ENCODE measurements around the gene CNRIP1. TPM values are rescaled to one million over a fixed set of nuclear protein-coding genes. Genes with fewer than 3 reads are reported as not detected.

Gene CNRIP1
- total and polyA plus RNA-seq, 8 donors, result 16.9 to 50.8 (median 46.0) TPM

DNA sequence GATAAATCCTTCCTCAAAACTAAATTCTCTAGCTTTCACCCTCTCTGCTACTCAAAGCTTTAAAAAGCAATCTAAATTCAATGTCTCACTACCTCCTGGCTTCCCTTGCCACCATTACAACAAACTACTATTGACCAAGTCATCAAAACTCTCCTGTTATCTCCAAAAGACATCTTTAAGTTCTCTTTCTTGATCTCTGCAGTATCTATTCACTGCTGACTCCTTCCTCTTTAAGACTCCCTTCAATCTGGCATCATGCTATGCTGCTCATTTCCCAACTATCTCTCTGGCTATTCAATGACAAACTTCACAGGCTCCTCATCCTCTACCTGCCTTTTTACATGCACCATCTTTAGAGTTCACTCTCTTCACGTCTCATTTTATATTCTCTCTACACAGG lies 73.4 kb downstream of the CNRIP1 start:
- intact Hi-C loops (cut with DNase I), result loop anchor here in 1 of 2 donors (10.0 kb wide), 1 partner anchor 52 kb away; no protein-coding TSS in a partner anchor
- no peak overlapping the region for H3K4me3 ChIP-seq
- DNase-seq (no peak), ATAC-seq (no peak)
- no peaks in the 10 kb centered on the region for H3K9me3 ChIP-seq
- H3K4me1 ChIP-seq, result peaks cover 19 to 94% of the 10 kb centered on the region in 2 donors
- H3K27ac ChIP-seq, result no peak overlapping the region
- TF ChIP-seq, protein P1, sequence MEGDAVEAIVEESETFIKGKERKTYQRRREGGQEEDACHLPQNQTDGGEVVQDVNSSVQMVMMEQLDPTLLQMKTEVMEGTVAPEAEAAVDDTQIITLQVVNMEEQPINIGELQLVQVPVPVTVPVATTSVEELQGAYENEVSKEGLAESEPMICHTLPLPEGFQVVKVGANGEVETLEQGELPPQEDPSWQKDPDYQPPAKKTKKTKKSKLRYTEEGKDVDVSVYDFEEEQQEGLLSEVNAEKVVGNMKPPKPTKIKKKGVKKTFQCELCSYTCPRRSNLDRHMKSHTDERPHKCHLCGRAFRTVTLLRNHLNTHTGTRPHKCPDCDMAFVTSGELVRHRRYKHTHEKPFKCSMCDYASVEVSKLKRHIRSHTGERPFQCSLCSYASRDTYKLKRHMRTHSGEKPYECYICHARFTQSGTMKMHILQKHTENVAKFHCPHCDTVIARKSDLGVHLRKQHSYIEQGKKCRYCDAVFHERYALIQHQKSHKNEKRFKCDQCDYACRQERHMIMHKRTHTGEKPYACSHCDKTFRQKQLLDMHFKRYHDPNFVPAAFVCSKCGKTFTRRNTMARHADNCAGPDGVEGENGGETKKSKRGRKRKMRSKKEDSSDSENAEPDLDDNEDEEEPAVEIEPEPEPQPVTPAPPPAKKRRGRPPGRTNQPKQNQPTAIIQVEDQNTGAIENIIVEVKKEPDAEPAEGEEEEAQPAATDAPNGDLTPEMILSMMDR (IDR thresholded peaks at IDR 0.05), result no peak
- no peaks in the 10 kb centered on the region for H3K27me3 ChIP-seq
- no peaks in the 10 kb centered on the region for H3K36me3 ChIP-seq

DNA sequence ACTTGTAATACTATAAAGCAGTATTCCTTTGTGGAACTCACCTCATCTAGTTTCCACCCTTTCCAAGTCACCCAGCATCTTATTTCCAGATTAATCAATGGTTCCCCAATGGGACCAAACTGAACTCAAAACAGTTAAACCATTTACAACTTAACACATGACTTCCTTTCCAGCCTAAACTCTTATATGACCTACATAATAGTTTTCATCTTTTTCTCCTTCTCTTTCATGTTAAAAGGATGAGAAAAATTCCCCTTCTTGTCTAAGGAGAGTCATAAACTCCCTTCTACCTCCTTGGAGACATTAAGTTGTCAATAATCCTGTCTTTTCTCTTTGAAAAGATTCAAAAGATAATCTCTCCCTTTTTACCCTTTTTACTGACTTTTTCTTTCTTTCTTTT lies 74.1 kb downstream of the CNRIP1 start:
- ATAC-seq (no peak), DNase-seq (no peak)
- TF ChIP-seq, protein P1 (IDR thresholded peaks at IDR 0.05), result no peak
- Histone ChIP-seq H3K36me3 (no peaks in the 10 kb centered on the region), H3K4me1 (peaks cover 19 to 97% of the 10 kb centered on the region in 2 donors), H3K27ac (no peak overlapping the region), H3K27me3 (no peaks in the 10 kb centered on the region), H3K9me3 (no peaks in the 10 kb centered on the region), H3K4me3 (no peak overlapping the region)
- intact Hi-C loops (cut with DNase I), result loop anchor here in 1 of 2 donors (10.0 kb wide), 1 partner anchor 51 kb away; no protein-coding TSS in a partner anchor

DNA sequence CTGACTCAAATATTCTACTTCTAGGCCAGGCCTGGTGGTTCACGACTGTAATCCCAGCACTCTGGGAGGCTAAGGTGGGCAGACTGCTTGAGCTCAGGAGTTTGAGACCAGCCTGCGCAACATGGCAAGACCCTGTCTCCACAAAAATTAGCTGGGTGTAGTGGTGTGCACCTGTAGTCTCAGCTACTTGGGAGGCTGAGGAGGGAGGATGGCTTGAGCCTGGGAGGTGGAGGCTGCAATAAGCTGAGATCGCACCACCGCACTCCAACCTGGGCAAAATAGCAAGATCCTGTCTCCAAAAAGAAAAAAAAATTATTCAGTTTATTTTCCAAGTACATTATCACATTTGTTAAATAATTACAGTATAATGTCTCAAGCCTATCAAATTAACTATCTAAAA lies 74.7 kb downstream of the CNRIP1 start:
- H3K27me3 ChIP-seq, result no peaks in the 10 kb centered on the region
- H3K4me1 ChIP-seq, result peaks cover 17 to 97% of the 10 kb centered on the region in 2 donors
- H3K9me3 ChIP-seq, result no peaks in the 10 kb centered on the region
- DNase-seq, result no peak
- no peak overlapping the region for H3K27ac ChIP-seq
- no peak for ATAC-seq
- no peak overlapping the region for H3K4me3 ChIP-seq
- H3K36me3 ChIP-seq, result no peaks in the 10 kb centered on the region
- intact Hi-C loops (cut with DNase I), result loop anchor here in 1 of 2 donors (10.0 kb wide), 1 partner anchor 50 kb away; no protein-coding TSS in a partner anchor
- TF ChIP-seq, protein P1 (IDR thresholded peaks at IDR 0.05), result no peak

DNA sequence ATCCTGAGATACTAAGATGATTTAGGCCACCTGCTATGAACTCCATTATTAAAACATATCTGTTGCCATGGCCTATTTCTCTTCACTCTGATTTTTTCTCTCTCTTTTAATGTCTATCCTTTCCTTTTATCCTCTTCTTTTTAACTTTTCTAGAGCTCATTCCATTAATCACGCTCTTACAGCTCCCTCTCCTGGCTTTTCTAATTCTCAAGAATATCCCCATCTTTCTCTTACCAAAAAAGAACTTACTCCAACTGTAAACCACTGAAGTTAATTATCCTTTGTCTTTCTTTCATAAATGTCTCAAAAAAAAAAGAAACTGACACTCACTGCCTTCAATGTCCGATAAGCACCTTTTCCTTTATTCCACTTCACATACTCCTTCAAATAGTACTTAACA lies 75.3 kb downstream of the CNRIP1 start:
- no peaks in the 10 kb centered on the region for H3K36me3 ChIP-seq
- intact Hi-C loops (cut with DNase I), result loop anchor here in 1 of 2 donors (10.0 kb wide), 1 partner anchor 50 kb away; no protein-coding TSS in a partner anchor
- peaks cover 12 to 97% of the 10 kb centered on the region in 2 donors for H3K4me1 ChIP-seq
- H3K4me3 ChIP-seq, result no peak overlapping the region
- TF ChIP-seq, protein P1 (IDR thresholded peaks at IDR 0.05), result no peak
- no peak overlapping the region for H3K27ac ChIP-seq
- H3K9me3 ChIP-seq, result no peaks in the 10 kb centered on the region
- H3K27me3 ChIP-seq, result no peaks in the 10 kb centered on the region
- DNase-seq (no peak), ATAC-seq (no peak)

Other genes with a start within 250 kb of the CNRIP1 start
- 10 to 100 TPM in 1 of 2 donors, 1 to 10 TPM in 1; 9.4 to 13.9 TPM for gene PNO1, start 162.1 kb downstream of the CNRIP1 start, total RNA-seq
- 10 to 100 TPM; 11.2 to 17.7 (median 13.5) TPM for gene PNO1, start 162.1 kb downstream of the CNRIP1 start, polyA plus RNA-seq (ENCODE audit: insufficient read length in 6 of 6)
- 10 to 100 TPM; 50.2 to 69.0 TPM for gene PPP3R1, start 67.4 kb downstream of the CNRIP1 start, total RNA-seq
- gene PPP3R1, start 67.4 kb downstream of the CNRIP1 start, polyA plus RNA-seq (ENCODE audit: insufficient read length in 6 of 6), result 10 to 100 TPM; 58.0 to 74.2 (median 66.9) TPM
- 10 to 100 TPM; 20.2 to 67.3 TPM for gene PLEK, start 45.3 kb upstream of the CNRIP1 start, total RNA-seq
- gene PLEK, start 45.3 kb upstream of the CNRIP1 start, polyA plus RNA-seq (ENCODE audit: insufficient read length in 6 of 6), result 10 to 100 TPM in 4 of 6 donors, 1 to 10 TPM in 2; 9.0 to 15.3 (median 10.5) TPM
- 1 to 10 TPM; 1.5 TPM for gene FBXO48, start 147.3 kb upstream of the CNRIP1 start, total RNA-seq
- 1 to 10 TPM; 2.3 to 3.2 (median 2.6) TPM for gene FBXO48, start 147.3 kb upstream of the CNRIP1 start, polyA plus RNA-seq (ENCODE audit: insufficient read length in 6 of 6)
- 1 to 10 TPM; 3.6 to 4.3 TPM for gene APLF, start 147.6 kb upstream of the CNRIP1 start, total RNA-seq
- 1 to 10 TPM; 3.3 to 4.4 (median 3.9) TPM for gene APLF, start 147.6 kb upstream of the CNRIP1 start, polyA plus RNA-seq (ENCODE audit: insufficient read length in 6 of 6)